ENCODE results near the gene RMRP.
A peak's percentile ranks its signal among the peaks of the same experiment; 100 is the strongest.

Gene RMRP

DNA sequence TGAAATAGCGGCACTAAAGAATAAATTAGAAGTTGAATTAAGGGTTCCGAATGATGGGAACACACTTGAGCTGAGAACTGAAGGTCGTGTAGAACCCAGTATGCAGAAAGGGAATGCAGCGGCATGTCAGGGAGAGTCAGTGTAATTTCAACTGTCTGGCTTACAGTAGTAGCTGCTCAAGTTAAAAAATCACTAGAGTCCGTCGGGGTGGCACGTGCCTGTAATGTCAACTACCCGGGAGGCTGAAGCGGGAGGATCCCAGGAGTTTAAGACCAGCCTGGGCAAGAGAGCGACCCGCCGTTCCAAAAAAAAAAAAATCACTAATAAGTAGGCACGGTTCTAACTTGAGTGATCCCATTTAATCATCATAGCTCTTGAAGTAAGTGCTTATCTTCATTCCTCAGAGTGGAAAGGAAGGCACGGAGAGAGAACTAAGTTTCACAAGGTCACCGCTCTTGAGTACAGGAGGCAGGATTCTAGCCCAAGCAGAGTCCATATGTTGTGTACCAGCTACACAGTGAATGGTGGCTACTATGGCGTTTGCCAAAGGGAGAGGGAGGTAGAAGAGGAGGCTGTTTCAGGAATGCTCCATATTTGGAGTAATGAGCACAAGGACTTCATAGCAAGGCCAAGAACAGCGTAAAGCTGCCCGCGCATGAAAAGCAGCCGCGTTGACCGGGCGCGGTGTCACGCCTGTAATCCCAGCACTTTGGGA, 831 bp downstream of the RMRP start:
- Histone ChIP-seq H3K79me2 (ENCODE audit: low read length) (peaks cover 14% of the 10 kb centered on the region), H2AFZ (ENCODE audit: low read length) (peak overlapping the region; percentile 44), H3K27ac (ENCODE audit: low read length) (peak overlapping the region; percentile 91; the same call in 1 of the 2 replicates), H3K4me3 (ENCODE audit: low read length) (peak overlapping the region; percentile 33; the same call in 1 of the 2 replicates), H3K9ac (ENCODE audit: low read length) (peak overlapping the region; percentile 37; the same call in 1 of the 2 replicates), H3K9me2 (replicated peaks; ENCODE audit: insufficient read depth, low read length) (no peaks in the 10 kb centered on the region), H3K27me3 (replicated peaks; ENCODE audit: insufficient read depth, low read length) (no peaks in the 10 kb centered on the region), H3K4me2 (ENCODE audit: low read depth, low read length) (peak overlapping the region; percentile 89), H3F3A (ENCODE audit: insufficient read depth, low read length) (peaks cover 20% of the 10 kb centered on the region), H4K20me1 (ENCODE audit: insufficient read depth, low read length) (no peaks in the 10 kb centered on the region), H3K4me1 (ENCODE audit: low read length) (peaks cover 13% of the 10 kb centered on the region; the same call in 1 of the 2 replicates), H3K36me3 (replicated peaks; ENCODE audit: insufficient read depth, low read length) (no peaks in the 10 kb centered on the region), H3K9me3 (replicated peaks; ENCODE audit: insufficient read depth, low read length) (no peaks in the 10 kb centered on the region)
- TF ChIP-seq, protein P1, sequence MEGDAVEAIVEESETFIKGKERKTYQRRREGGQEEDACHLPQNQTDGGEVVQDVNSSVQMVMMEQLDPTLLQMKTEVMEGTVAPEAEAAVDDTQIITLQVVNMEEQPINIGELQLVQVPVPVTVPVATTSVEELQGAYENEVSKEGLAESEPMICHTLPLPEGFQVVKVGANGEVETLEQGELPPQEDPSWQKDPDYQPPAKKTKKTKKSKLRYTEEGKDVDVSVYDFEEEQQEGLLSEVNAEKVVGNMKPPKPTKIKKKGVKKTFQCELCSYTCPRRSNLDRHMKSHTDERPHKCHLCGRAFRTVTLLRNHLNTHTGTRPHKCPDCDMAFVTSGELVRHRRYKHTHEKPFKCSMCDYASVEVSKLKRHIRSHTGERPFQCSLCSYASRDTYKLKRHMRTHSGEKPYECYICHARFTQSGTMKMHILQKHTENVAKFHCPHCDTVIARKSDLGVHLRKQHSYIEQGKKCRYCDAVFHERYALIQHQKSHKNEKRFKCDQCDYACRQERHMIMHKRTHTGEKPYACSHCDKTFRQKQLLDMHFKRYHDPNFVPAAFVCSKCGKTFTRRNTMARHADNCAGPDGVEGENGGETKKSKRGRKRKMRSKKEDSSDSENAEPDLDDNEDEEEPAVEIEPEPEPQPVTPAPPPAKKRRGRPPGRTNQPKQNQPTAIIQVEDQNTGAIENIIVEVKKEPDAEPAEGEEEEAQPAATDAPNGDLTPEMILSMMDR (IDR thresholded peaks at IDR 0.05; ENCODE audit: low read length), result no peak
- TF ChIP-seq EZH2 (optimal IDR thresholded peaks at IDR 0.05; ENCODE audit: low read depth, low read length) (no peak), EZH2phosphoT487 (IDR thresholded peaks at IDR 0.05; ENCODE audit: low read length) (no peak)
- DNase-seq, result no peak

- no peak overlapping the region for H3K9ac ChIP-seq (ENCODE audit: low read length)
- H2AFZ ChIP-seq (ENCODE audit: low read length), result no peak overlapping the region
- no peaks in the 10 kb centered on the region for H4K20me1 ChIP-seq (ENCODE audit: insufficient read depth, low read length)
- H3K9me3 ChIP-seq (replicated peaks; ENCODE audit: insufficient read depth, low read length), result no peaks in the 10 kb centered on the region
- H3K36me3 ChIP-seq (replicated peaks; ENCODE audit: insufficient read depth, low read length), result no peaks in the 10 kb centered on the region
- H3K27me3 ChIP-seq (replicated peaks; ENCODE audit: insufficient read depth, low read length), result no peaks in the 10 kb centered on the region
- peaks cover 14% of the 10 kb centered on the region for H3K79me2 ChIP-seq (ENCODE audit: low read length)
- no peak overlapping the region for H3K4me2 ChIP-seq (ENCODE audit: low read depth, low read length)
- DNase-seq, result no peak
- H3K4me3 ChIP-seq (ENCODE audit: low read length), result no peak overlapping the region
- peaks cover 20% of the 10 kb centered on the region for H3F3A ChIP-seq (ENCODE audit: insufficient read depth, low read length)
- no peak overlapping the region for H3K27ac ChIP-seq (ENCODE audit: low read length)
- H3K4me1 ChIP-seq (ENCODE audit: low read length), result peaks cover 13% of the 10 kb centered on the region; the same call in 1 of the 2 replicates
- TF ChIP-seq EZH2phosphoT487 (IDR thresholded peaks at IDR 0.05; ENCODE audit: low read length) (no peak), EZH2 (optimal IDR thresholded peaks at IDR 0.05; ENCODE audit: low read depth, low read length) (no peak)
- TF ChIP-seq, protein P1 (IDR thresholded peaks at IDR 0.05; ENCODE audit: low read length), result no peak
- no peaks in the 10 kb centered on the region for H3K9me2 ChIP-seq (replicated peaks; ENCODE audit: insufficient read depth, low read length)
Observed at GRCh38 chr9:35656348-35656747, 1.5 kb downstream of the RMRP start.

DNA sequence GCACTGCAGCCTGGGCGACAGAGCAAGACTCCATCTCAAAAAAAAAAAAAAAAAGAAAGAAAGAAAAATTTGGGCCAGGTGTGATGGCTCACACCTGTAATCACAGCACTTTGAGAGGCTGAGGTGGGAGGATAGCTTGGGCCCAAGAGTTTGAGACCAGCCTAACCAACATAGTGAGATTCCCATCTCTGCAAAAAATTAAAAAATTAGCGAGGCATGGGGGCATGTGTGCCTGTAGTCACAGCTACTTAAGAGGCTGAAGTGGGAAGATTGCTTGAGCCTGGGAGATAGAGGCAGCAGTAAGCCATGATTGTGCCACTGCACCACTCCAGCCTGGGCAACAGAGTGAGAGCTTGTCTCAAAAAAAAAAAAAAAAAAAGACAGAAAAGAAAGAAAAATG, 4.2 kb downstream of the RMRP start:
- Histone ChIP-seq H3K27me3 (replicated peaks; ENCODE audit: insufficient read depth, low read length) (no peaks in the 10 kb centered on the region), H3K36me3 (replicated peaks; ENCODE audit: insufficient read depth, low read length) (no peaks in the 10 kb centered on the region), H3K4me1 (ENCODE audit: low read length) (0 out of 2 replicates have a peak, but pooled peaks cover 4% of the 10 kb centered on the region), H4K20me1 (ENCODE audit: insufficient read depth, low read length) (no peaks in the 10 kb centered on the region), H3K4me2 (ENCODE audit: low read depth, low read length) (no peak overlapping the region), H3K79me2 (ENCODE audit: low read length) (no peaks in the 10 kb centered on the region; the same call in 1 of the 2 replicates), H3K27ac (ENCODE audit: low read length) (no peak overlapping the region), H3F3A (ENCODE audit: insufficient read depth, low read length) (peaks cover 13% of the 10 kb centered on the region), H2AFZ (ENCODE audit: low read length) (no peak overlapping the region), H3K4me3 (ENCODE audit: low read length) (no peak overlapping the region), H3K9me3 (replicated peaks; ENCODE audit: insufficient read depth, low read length) (no peaks in the 10 kb centered on the region), H3K9me2 (replicated peaks; ENCODE audit: insufficient read depth, low read length) (no peaks in the 10 kb centered on the region), H3K9ac (ENCODE audit: low read length) (no peak overlapping the region)
- DNase-seq, result no peak
- TF ChIP-seq EZH2phosphoT487 (IDR thresholded peaks at IDR 0.05; ENCODE audit: low read length) (no peak), EZH2 (optimal IDR thresholded peaks at IDR 0.05; ENCODE audit: low read depth, low read length) (no peak)
- TF ChIP-seq, protein P1 (IDR thresholded peaks at IDR 0.05; ENCODE audit: low read length), result no peak
